ENCODE results near the gene CCDC126. TPM values are rescaled to one million over a fixed set of nuclear protein-coding genes. Genes with fewer than 3 reads are reported as not detected.

CCDC126 gene
- total and polyA plus RNA-seq, 9 of the 15 experiments (the other 6 are each of a cell fraction or from before 2014, with no cell fraction given), result 3.0 to 16.2 (median 5.2) TPM

DNA sequence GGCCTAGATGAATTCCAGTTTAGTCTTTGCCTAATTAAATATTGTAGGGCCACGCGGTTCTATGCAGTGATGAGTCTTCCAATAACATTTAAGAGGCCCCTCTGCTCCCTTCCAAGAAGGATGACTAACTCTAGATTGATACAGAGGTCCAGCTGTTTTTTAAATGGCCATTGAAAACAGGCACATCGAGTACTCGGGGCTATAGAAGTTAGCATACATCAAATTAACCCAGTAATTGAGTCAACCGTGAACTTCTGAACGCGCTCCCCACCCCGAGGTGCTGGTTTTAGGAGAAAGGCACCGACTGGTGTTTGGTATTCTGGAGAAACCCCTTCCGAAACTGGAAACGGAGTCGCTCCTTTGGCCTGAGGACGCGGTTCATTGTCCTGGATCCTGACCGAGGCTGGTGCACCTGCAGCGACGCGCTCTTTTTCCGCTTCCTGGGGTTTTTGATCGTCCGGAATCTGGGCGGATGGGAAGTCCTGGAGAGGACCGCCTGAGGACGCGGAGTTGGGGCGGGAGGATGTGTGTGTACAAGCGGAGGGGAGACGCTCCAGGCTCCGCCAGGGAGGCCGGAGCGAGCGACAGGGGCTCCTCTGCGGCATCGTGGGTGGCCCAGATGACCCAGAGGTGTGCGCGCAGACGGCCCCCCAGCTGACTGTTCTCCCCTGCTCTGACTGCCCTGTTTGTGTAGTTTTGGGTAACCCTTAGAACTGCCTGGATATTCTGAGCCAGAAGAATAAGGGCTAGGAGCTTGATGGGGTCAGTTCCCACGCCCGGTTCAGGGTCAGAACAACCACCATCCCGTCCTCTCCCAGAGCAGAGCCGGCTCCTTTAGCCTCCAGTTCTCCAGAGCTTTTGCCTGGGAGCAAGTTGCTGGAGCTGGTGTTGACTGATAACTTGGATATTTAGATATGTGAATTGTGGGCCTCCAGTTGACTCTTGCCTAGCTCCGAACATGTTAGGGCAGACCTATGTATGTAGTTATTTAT lies 83.5 kb downstream of the CCDC126 start:
- Histone ChIP-seq H3K27ac (ENCODE audit: extremely low read depth, low read depth, low read length) (no peak overlapping the region), H3K36me3 (ENCODE audit: control insufficient read depth, insufficient read depth, low read length) (no peaks in the 10 kb centered on the region), H3K79me2 (ENCODE audit: control insufficient read depth, insufficient read depth, low read length) (no peaks in the 10 kb centered on the region), H2AFZ (ENCODE audit: low read depth, low read length) (no peak overlapping the region), H3K4me2 (ENCODE audit: insufficient read depth, low read length) (no peak overlapping the region), H3K9ac (ENCODE audit: insufficient read depth in 1 of 2, low read depth in 2 of 2, low read length in 2 of 2) (no peak overlapping the region), H3K9me3 (replicated peaks; ENCODE audit: control insufficient read depth, insufficient read depth, low read depth, low read length) (no peaks in the 10 kb centered on the region), H3K4me3 (no peak overlapping the region), H4K20me1 (replicated peaks; ENCODE audit: control insufficient read depth, insufficient read depth, low read length) (no peaks in the 10 kb centered on the region), H3K9me1 (ENCODE audit: control insufficient read depth, insufficient read depth, low read length) (no peaks in the 10 kb centered on the region), H3K4me1 (replicated peaks in 1 of 2; ENCODE audit: control insufficient read depth in 2 of 2, insufficient read depth in 2 of 2, low read length in 2 of 2) (peaks cover 0 to 6% of the 10 kb centered on the region in 2 experiments; a peak in 1 of 5 replicates), H3K27me3 (ENCODE audit: control insufficient read depth in 2 of 2, insufficient read depth in 2 of 2, low read length in 2 of 2) (0 out of 5 replicates have a peak, but pooled peaks cover 0 to 3% of the 10 kb centered on the region in 2 experiments)
- no peak for FAIRE-seq
- POLR2A ChIA-PET, result interaction anchor here (1.0 kb wide), 1 partner anchor 23 kb away, joined by 3 read pairs; no protein-coding TSS in a partner anchor
- WGBS (ENCODE audit: insufficient coverage, low coverage, missing lambda C conversion rate), result 43% methylated on average over 33 of the region's 42 CpGs
- no TSS peak for BruUV-seq (replicated peaks)
- intact Hi-C loops (cut with micrococcal nuclease), result no loop called here
- CTCF ChIA-PET (ENCODE audit: low intra/inter-chr PET ratio), result no interaction called here
- TF ChIP-seq ZNF316 (IDR thresholded peaks at IDR 0.05), result no peak
- TF ChIP-seq, protein P1, sequence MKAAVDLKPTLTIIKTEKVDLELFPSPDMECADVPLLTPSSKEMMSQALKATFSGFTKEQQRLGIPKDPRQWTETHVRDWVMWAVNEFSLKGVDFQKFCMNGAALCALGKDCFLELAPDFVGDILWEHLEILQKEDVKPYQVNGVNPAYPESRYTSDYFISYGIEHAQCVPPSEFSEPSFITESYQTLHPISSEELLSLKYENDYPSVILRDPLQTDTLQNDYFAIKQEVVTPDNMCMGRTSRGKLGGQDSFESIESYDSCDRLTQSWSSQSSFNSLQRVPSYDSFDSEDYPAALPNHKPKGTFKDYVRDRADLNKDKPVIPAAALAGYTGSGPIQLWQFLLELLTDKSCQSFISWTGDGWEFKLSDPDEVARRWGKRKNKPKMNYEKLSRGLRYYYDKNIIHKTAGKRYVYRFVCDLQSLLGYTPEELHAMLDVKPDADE (conservative IDR thresholded peaks at IDR 0.05; ENCODE audit: control insufficient read depth, low read depth, low read length), result no peak
- no peak for TF ChIP-seq LARP7 (IDR thresholded peaks at IDR 0.05)
- no peak for TF ChIP-seq ZNF140 (CRISPR knock-in tag; IDR thresholded peaks at IDR 0.05)
- no peak for TF ChIP-seq GATA2 (CRISPR knock-in tag; IDR thresholded peaks at IDR 0.05)
- no peak for TF ChIP-seq PHF8 (IDR thresholded peaks at IDR 0.05; ENCODE audit: borderline replicate concordance, low read length)
- no peak for TF ChIP-seq RBM25 (IDR thresholded peaks at IDR 0.05; ENCODE audit: low read depth, low read length, severe bottlenecking)
- no peak for TF ChIP-seq MYNN (IDR thresholded peaks at IDR 0.05)
- no peak for TF ChIP-seq MYNN (CRISPR knock-in tag; IDR thresholded peaks at IDR 0.05)
- TF ChIP-seq SMAD3 (CRISPR knock-in tag; conservative IDR thresholded peaks at IDR 0.05), result no peak
- no peak for TF ChIP-seq ZNF184 (CRISPR knock-in tag; IDR thresholded peaks at IDR 0.05)
- no peak for TF ChIP-seq CCAR2 (IDR thresholded peaks at IDR 0.05; ENCODE audit: low read depth, low read length)
- no peak for TF ChIP-seq NEUROD1 (IDR thresholded peaks at IDR 0.05; ENCODE audit: borderline replicate concordance, low read depth, low read length, partially characterized antibody)
- TF ChIP-seq POLR2B (IDR thresholded peaks at IDR 0.05; ENCODE audit: low read depth, partially characterized antibody), result no peak
- no peak for TF ChIP-seq ZBTB34 (CRISPR knock-in tag; IDR thresholded peaks at IDR 0.05)
- TF ChIP-seq RBBP5 (IDR thresholded peaks at IDR 0.05; ENCODE audit: borderline replicate concordance, insufficient read depth, low read length, poor library complexity, severe bottlenecking), result no peak
- TF ChIP-seq LCOR (CRISPR knock-in tag; IDR thresholded peaks at IDR 0.05), result no peak
- ATAC-seq, result no peak
- no peak for DNase-seq (ENCODE audit: extremely low read depth in 1 of 4, low spot score in 3 of 4)
- in situ Hi-C loops (cut with MboI), result no loop called here
